ENCODE data around the gene STOML3.

DNA sequence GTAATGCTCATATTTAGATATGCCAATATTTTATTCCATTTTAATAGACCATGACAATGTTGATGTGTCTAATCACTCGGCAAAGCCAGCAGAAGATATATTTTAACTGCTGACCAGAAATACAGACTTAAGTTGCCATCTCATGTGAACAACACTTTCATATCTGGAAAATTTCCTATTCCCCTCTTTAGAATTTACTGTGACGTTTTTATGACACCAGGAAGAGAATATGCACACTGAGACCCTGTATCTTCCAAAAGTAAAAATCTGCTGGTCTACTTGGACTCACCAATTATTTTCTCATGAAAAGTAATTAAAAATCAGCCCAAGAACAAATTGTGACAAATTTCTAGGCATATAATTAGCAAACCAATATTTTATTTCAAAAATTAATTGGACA is 45.2 kb upstream of the STOML3 start:
- TF ChIP-seq, protein P1, sequence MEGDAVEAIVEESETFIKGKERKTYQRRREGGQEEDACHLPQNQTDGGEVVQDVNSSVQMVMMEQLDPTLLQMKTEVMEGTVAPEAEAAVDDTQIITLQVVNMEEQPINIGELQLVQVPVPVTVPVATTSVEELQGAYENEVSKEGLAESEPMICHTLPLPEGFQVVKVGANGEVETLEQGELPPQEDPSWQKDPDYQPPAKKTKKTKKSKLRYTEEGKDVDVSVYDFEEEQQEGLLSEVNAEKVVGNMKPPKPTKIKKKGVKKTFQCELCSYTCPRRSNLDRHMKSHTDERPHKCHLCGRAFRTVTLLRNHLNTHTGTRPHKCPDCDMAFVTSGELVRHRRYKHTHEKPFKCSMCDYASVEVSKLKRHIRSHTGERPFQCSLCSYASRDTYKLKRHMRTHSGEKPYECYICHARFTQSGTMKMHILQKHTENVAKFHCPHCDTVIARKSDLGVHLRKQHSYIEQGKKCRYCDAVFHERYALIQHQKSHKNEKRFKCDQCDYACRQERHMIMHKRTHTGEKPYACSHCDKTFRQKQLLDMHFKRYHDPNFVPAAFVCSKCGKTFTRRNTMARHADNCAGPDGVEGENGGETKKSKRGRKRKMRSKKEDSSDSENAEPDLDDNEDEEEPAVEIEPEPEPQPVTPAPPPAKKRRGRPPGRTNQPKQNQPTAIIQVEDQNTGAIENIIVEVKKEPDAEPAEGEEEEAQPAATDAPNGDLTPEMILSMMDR (IDR thresholded peaks at IDR 0.05; ENCODE audit: low read length) = no peak
- TF ChIP-seq EZH2 (optimal IDR thresholded peaks at IDR 0.05; ENCODE audit: low read depth, low read length) = no peak

Measured in MM.1S (cell line).